ENCODE measurements around the gene CLIP4. TPM values are rescaled to one million over a fixed set of nuclear protein-coding genes. Genes with fewer than 3 reads are reported as not detected.

CLIP4 gene
- total RNA-seq, 4 donors from 2014 or later = 45.4 to 84.0 (median 61.3) TPM

GRCh38 chr2:29164091-29164846, 49.1 kb downstream of the CLIP4 start:
- DNase-seq (ENCODE audit: low spot score) = no peak
- no peak for ATAC-seq (ENCODE audit: low FRiP score)

GRCh38 chr2:29165362-29166241, 50.4 kb downstream of the CLIP4 start:
- DNase-seq (ENCODE audit: low spot score) = no peak
- peak; percentile 51 for ATAC-seq (ENCODE audit: low FRiP score)
- TF ChIP-seq CTCF (IDR thresholded peaks at IDR 0.05) = no peak

More at GRCh38 chr2:29164091-29164846, 49.1 kb downstream of the CLIP4 start:
- no peak for TF ChIP-seq CTCF (IDR thresholded peaks at IDR 0.05)

- no peak for DNase-seq (ENCODE audit: low spot score)
- TF ChIP-seq CTCF (IDR thresholded peaks at IDR 0.05) = no peak
- ATAC-seq (ENCODE audit: low FRiP score) = peak; percentile 44
These were observed 51.2 kb downstream of the CLIP4 start for GRCh38 chr2:29166242-29167039.

GRCh38 chr2:29174937-29175336, 59.7 kb downstream of the CLIP4 start:
- ATAC-seq (ENCODE audit: low FRiP score) (no peak), DNase-seq (ENCODE audit: low spot score) (no peak)
- no peak for TF ChIP-seq CTCF (IDR thresholded peaks at IDR 0.05)

DNA sequence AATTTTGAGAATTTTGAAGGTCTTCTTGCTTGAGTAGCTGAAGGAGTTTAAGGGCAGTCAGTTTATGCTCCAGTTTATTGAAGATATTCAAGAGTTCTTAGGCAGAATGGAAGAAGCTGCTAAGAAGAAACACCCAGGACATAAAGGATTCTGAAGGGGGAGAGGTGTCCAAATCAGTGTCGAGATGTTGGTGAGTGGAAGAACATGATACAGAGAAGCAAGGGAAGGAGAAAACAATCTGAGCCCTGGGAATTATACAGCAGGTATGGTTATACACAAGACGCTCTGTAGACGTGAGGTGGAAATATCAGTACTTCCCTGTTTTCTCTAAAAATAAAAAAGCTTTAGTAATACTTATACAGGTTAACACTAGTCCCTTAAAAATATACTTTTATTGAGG, 60.1 kb downstream of the CLIP4 start:
- ATAC-seq (ENCODE audit: low FRiP score) (no peak), DNase-seq (ENCODE audit: low spot score) (no peak)
- TF ChIP-seq CTCF (IDR thresholded peaks at IDR 0.05) = no peak

DNA sequence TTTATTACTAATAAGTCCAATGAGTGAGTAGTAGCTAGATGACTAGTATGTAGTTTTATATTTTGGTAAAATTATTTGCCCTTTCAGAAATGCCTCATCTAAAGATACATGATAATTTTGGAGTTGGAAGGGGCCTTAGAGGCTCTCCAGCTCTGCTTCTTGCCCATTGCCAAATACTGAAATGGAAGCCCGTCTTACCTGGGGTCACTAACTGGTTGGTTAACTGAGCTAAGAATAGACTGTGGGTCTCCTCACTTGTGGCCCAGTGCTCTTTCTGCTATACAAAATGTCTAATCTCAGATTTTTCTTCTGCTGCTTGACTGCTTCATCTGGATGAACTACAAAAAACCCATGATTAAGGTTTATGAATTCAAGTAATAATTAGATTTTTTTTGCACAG, 67.1 kb downstream of the CLIP4 start:
- TF ChIP-seq CTCF (IDR thresholded peaks at IDR 0.05) = no peak
- no peak for DNase-seq (ENCODE audit: low spot score)
- no peak for ATAC-seq (ENCODE audit: low FRiP score)
